IMR-90 (cell line): ENCODE data around the gene ADAMTS9. TPM values are rescaled to one million over a fixed set of nuclear protein-coding genes. Genes with fewer than 3 reads are reported as not detected.

Experiments used
- ATAC-seq: fragments of 200-7000 bp; cut with Tn5 transposase; 2 replicates; pipeline ENCODE4 v1.9.1; 2020; ENCODE audit warnings: low read depth, mild to moderate bottlenecking, moderate library complexity
- BruUV-seq: library from RNA; stranded (reverse); fragments of 400-500 nt; replicated peaks from 2 replicates; lab custom pipeline; 2021; lab: Mats Ljungman, UMichigan
- CTCF ChIA-PET: fragments of 300-600 bp; formaldehyde crosslinking; extraction: SDS; loops from one replicate; lab custom pipeline; 2021; ENCODE audit warnings: antibody characterized with exemption; lab: Yijun Ruan, JAX
- POLR2A ChIA-PET: fragments of 300-600 bp; sonication (Branson Sonifier 250); formaldehyde crosslinking; loops from one replicate; lab custom pipeline; 2022; ENCODE audit warnings: antibody characterized with exemption; ENCODE audit not compliant: unreplicated experiment; lab: Charles Lee
- DNase-seq: peaks from one replicate; pipeline ENCODE4 v3.0.0; 2013
- H2AFZ ChIP-seq: replicated peaks from 2 replicates; pipeline ENCODE3; 2013; ENCODE audit warnings: low read length, mild to moderate bottlenecking; ENCODE audit not compliant: poor library complexity
- H2AK5ac ChIP-seq: 2 replicates; pipeline ENCODE4 v1.6.1; 2013; ENCODE audit warnings: low read depth, low read length, inconsistent platforms
- H2AK9ac ChIP-seq: replicated peaks from 2 replicates; pipeline ENCODE3; 2013; ENCODE audit warnings: mild to moderate bottlenecking, low read depth, low read length, moderate library complexity; ENCODE audit not compliant: poor library complexity
- H2BK120ac ChIP-seq: 2 replicates; pipeline ENCODE4 v1.6.1; 2013; ENCODE audit warnings: low read depth, low read length, inconsistent platforms
- H2BK15ac ChIP-seq: 3 replicates; pipeline ENCODE4 v1.6.1; 2013; ENCODE audit warnings: low read depth, low read length, inconsistent platforms
- H2BK20ac ChIP-seq: 2 replicates; pipeline ENCODE4 v1.6.1; 2013; ENCODE audit warnings: low read depth, mild to moderate bottlenecking, inconsistent platforms, low read length, moderate library complexity
- H2BK5ac ChIP-seq: 2 replicates; pipeline ENCODE4 v1.6.1; 2013; ENCODE audit warnings: mild to moderate bottlenecking, low read depth, low read length, inconsistent platforms; ENCODE audit not compliant: poor library complexity, severe bottlenecking
- H3K14ac ChIP-seq: replicated peaks from 2 replicates; pipeline ENCODE4 v1.6.1; 2013; ENCODE audit warnings: low read depth, low read length, inconsistent platforms
- H3K18ac ChIP-seq: 2 replicates; pipeline ENCODE4 v1.6.1; 2013; ENCODE audit warnings: low read depth, low read length, control low read depth
- H3K23ac ChIP-seq: 2 replicates; pipeline ENCODE4 v1.6.1; 2013; ENCODE audit warnings: low read depth, low read length, inconsistent platforms
- H3K27ac ChIP-seq: 2 replicates; pipeline ENCODE4 v1.5.1; 2013; ENCODE audit warnings: mild to moderate bottlenecking, control low read depth, low read length; ENCODE audit not compliant: insufficient read depth
- H3K27me3 ChIP-seq: 2 replicates; pipeline ENCODE4 v1.6.1; 2013; ENCODE audit warnings: low read length; ENCODE audit not compliant: control insufficient read depth, insufficient read depth
- H3K36me3 ChIP-seq: 2 replicates; pipeline ENCODE4 v1.6.1; 2013; ENCODE audit warnings: low read length, mixed read lengths; ENCODE audit not compliant: control insufficient read depth, insufficient read depth
- H3K4ac ChIP-seq: 2 replicates; pipeline ENCODE4 v1.6.1; 2013; ENCODE audit warnings: low read depth, low read length, inconsistent platforms
- H3K4me1 ChIP-seq: 2 replicates; pipeline ENCODE4 v1.6.1; 2013; ENCODE audit warnings: low read length, mixed read lengths; ENCODE audit not compliant: control insufficient read depth, insufficient read depth
- H3K4me2 ChIP-seq: 2 replicates; pipeline ENCODE4 v1.6.1; 2013; ENCODE audit warnings: low read depth, mild to moderate bottlenecking, control low read depth, low read length, moderate library complexity
- H3K4me3 ChIP-seq: 2 replicates; pipeline ENCODE4 v1.5.1; 2013; ENCODE audit warnings: low read depth, mild to moderate bottlenecking, control low read depth, low read length, moderate library complexity; ENCODE audit not compliant: insufficient read depth
- H3K56ac ChIP-seq: 2 replicates; pipeline ENCODE4 v1.6.1; 2013; ENCODE audit warnings: low read length, inconsistent platforms; ENCODE audit not compliant: insufficient read depth; ENCODE audit errors: extremely low read depth
- H3K79me1 ChIP-seq, 2 experiments: 2 replicates each; pipeline ENCODE4 v1.6.1; 2013; ENCODE audit warnings: low read length in 2 of 2, inconsistent platforms in 1 of 2, low read depth in 1 of 2
- H3K9ac ChIP-seq: 2 replicates; pipeline ENCODE4 v1.6.1; 2013; ENCODE audit warnings: low read depth, low read length, control low read depth
- H3K9me1 ChIP-seq: 2 replicates; pipeline ENCODE4 v1.6.1; 2013; ENCODE audit warnings: low read length, inconsistent platforms; ENCODE audit not compliant: insufficient read depth
- H3K9me3 ChIP-seq: 2 replicates; pipeline ENCODE4 v1.6.1; 2013; ENCODE audit warnings: low read length; ENCODE audit not compliant: control insufficient read depth, insufficient read depth
- H4K20me1 ChIP-seq: 2 replicates; pipeline ENCODE4 v1.6.1; 2013; ENCODE audit warnings: low read length, inconsistent platforms; ENCODE audit not compliant: insufficient read depth
- H4K5ac ChIP-seq: 2 replicates; pipeline ENCODE4 v1.6.1; 2013; ENCODE audit warnings: mild to moderate bottlenecking, low read depth, low read length, control low read depth
- H4K8ac ChIP-seq, 2 experiments: 2 replicates each; pipeline ENCODE4 v1.6.1; 2013; ENCODE audit warnings: low read depth in 2 of 2, low read length in 2 of 2, control low read depth in 1 of 2, inconsistent platforms in 1 of 2
- H4K91ac ChIP-seq: 2 replicates; pipeline ENCODE4 v1.6.1; 2013; ENCODE audit warnings: low read depth, low read length, inconsistent platforms; ENCODE audit not compliant: insufficient read depth
- FOS ChIP-seq: fragments of 150-350 bp; IDR thresholded peaks from 2 replicates; pipeline ENCODE4 v1.6.1; 2016; ENCODE audit warnings: low read depth, low read length
- RCOR1 ChIP-seq: IDR thresholded peaks from 2 replicates; pipeline ENCODE4 v1.6.1; 2012; ENCODE audit warnings: mild to moderate bottlenecking, low read length, improper control_type of control experiment; ENCODE audit not compliant: insufficient replicate concordance
- RFX5 ChIP-seq: IDR thresholded peaks from 2 replicates; pipeline ENCODE4 v1.8.0; 2012; ENCODE audit warnings: low read depth, mild to moderate bottlenecking, low read length, moderate library complexity
- SMC3 ChIP-seq: fragments of 150-350 bp; IDR thresholded peaks from 2 replicates; pipeline ENCODE4 v1.6.1; 2016; ENCODE audit warnings: low read depth, mild to moderate bottlenecking, antibody characterized with exemption, low read length, moderate library complexity
- WGBS, 2 experiments: methylation state at CpG; one replicate each; pipeline versions ENCODE4 v1.1.5 to v1.1.7; 2013; ENCODE audit warnings: missing lambda C conversion rate in 2 of 2; ENCODE audit not compliant: insufficient read length in 1 of 2; ENCODE audit errors: extremely low coverage in 2 of 2; 5-methylcytosine and 5-hydroxymethylcytosine counted together
- dilution Hi-C: fragments of 300-500 bp; cut with HindIII; formaldehyde crosslinking; loops from one replicate; pipeline ENCODE4 v1.14.3; 2018; ENCODE audit warnings: low sequenced_read_pairs; ENCODE audit not compliant: unreplicated experiment
- in situ Hi-C: fragments of 300-500 bp; cut with MboI; formaldehyde crosslinking; loops from 3 replicates; pipeline ENCODE4 v1.14.3; 2019; ENCODE audit warnings: low sequenced_read_pairs, inconsistent platforms, mixed read lengths
- intact Hi-C: fragments of 100-400 bp; cut with micrococcal nuclease; formaldehyde crosslinking; loops from 2 replicates; pipeline ENCODE4 v1.10.0; 2022
- polyA plus RNA-seq, 3 experiments: library from polyadenylated mRNA; depleted of rRNA; stranded (reverse); fragments of >200 nt; gene quantifications; 2 replicates each; pipeline ENCODE4 v1.2.3, GENCODE V29; 2012; ENCODE audit warnings: low replicate concordance in 1 of 3
- total RNA-seq: library from RNA; depleted of rRNA; stranded (reverse); fragments of >200 nt; gene quantifications from 2 replicates; pipeline ENCODE4 v1.2.3, GENCODE V29; 2012

Gene ADAMTS9
- total and polyA plus RNA-seq, 2 of the 4 experiments (the other 2 are of a cell fraction): 0.55 to 1.1 TPM

GRCh38 chr3:64491843-64492242 is 196.0 kb downstream of the ADAMTS9 start:
- no peaks in the 10 kb centered on the region for H4K20me1 ChIP-seq
- H2BK120ac ChIP-seq: peak overlapping the region; percentile 85
- ATAC-seq: no peak
- H3K4me3 ChIP-seq: no peak overlapping the region
- no peak overlapping the region for H3K27ac ChIP-seq
- peak overlapping the region; percentile 43 for H2AFZ ChIP-seq
- H2BK15ac ChIP-seq: peak overlapping the region; percentile 95; the same call in 1 of the 3 replicates
- no peaks in the 10 kb centered on the region for H3K79me1 ChIP-seq
- ChIA-PET POLR2A (no interaction called here), CTCF (no interaction called here)
- peak overlapping the region; percentile 22 to 71; a peak in 2 of 4 replicates for H4K8ac ChIP-seq
- TF ChIP-seq SMC3 (no peak), FOS (no peak), RFX5 (no peak), RCOR1 (no peak)
- dilution Hi-C loops (no loop called here), in situ Hi-C loops (no loop called here), intact Hi-C loops (no loop called here)
- H3K56ac ChIP-seq: peak overlapping the region; percentile 12; the same call in 1 of the 2 replicates
- no peak for DNase-seq
- H3K18ac ChIP-seq: no peak overlapping the region; the same call in 1 of the 2 replicates
- peaks cover 5% of the 10 kb centered on the region; the same call in 1 of the 2 replicates for H3K27me3 ChIP-seq
- peak overlapping the region; percentile 87 for H4K91ac ChIP-seq
- WGBS, 2 experiments: 100% methylated on average over 1 of the region's 3 CpGs; no CpG with 5 or more reads in 1 of the 2 experiments
- H3K14ac ChIP-seq: peak overlapping the region; percentile 70
- no peak overlapping the region; the same call in 1 of the 2 replicates for H2AK5ac ChIP-seq
- H3K23ac ChIP-seq: no peak overlapping the region; the same call in 1 of the 2 replicates
- no peaks in the 10 kb centered on the region for H3K36me3 ChIP-seq
- no peak overlapping the region for H2BK5ac ChIP-seq
- peaks cover 6% of the 10 kb centered on the region; the same call in 1 of the 2 replicates for H3K4me1 ChIP-seq
- no peak overlapping the region for H3K9ac ChIP-seq
- H3K9me1 ChIP-seq: peaks cover 14% of the 10 kb centered on the region
- no TSS peak for BruUV-seq
- H2AK9ac ChIP-seq: no peak overlapping the region
- H3K4ac ChIP-seq: peak overlapping the region; percentile 78
- no peaks in the 10 kb centered on the region for H3K9me3 ChIP-seq
- H4K5ac ChIP-seq: peak overlapping the region; percentile 38; the same call in 1 of the 2 replicates
- H2BK20ac ChIP-seq: peak overlapping the region; percentile 75
- no peak overlapping the region for H3K4me2 ChIP-seq
